ENCODE measurements around the gene KAZN.

DNA sequence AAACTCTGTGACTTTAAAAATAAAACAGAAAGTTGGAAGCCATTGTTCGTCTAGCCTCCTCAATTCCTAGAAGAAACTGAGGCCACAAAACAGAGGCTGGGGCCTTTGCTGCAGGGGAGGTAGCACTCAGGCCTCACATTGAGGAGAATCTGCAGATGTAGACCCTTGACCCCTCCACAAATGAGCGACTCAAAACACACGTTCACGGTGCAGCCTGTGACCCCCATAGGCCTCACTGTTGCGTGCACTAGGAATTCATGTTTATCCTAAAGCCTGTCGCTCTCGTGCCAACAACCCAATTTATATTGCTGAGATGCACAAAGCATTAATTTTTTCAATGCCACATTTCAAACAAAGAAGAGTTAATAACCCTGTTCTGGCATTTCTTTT is 560.7 kb downstream of the KAZN start:
- TF ChIP-seq POLR2A (IDR thresholded peaks at IDR 0.05) (no peak), EP300 (IDR thresholded peaks at IDR 0.05) (no peak)
- TF ChIP-seq, protein P1, sequence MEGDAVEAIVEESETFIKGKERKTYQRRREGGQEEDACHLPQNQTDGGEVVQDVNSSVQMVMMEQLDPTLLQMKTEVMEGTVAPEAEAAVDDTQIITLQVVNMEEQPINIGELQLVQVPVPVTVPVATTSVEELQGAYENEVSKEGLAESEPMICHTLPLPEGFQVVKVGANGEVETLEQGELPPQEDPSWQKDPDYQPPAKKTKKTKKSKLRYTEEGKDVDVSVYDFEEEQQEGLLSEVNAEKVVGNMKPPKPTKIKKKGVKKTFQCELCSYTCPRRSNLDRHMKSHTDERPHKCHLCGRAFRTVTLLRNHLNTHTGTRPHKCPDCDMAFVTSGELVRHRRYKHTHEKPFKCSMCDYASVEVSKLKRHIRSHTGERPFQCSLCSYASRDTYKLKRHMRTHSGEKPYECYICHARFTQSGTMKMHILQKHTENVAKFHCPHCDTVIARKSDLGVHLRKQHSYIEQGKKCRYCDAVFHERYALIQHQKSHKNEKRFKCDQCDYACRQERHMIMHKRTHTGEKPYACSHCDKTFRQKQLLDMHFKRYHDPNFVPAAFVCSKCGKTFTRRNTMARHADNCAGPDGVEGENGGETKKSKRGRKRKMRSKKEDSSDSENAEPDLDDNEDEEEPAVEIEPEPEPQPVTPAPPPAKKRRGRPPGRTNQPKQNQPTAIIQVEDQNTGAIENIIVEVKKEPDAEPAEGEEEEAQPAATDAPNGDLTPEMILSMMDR (IDR thresholded peaks at IDR 0.05) = no peak
